Stimulated activated CD8-positive, alpha-beta memory T cell treated with anti-CD3 and anti-CD28 coated beads, Interleukin-4, amount 100 ng/mL, for 48 hours (primary cell): ENCODE data around the gene PLEKHG3.

Experiments used
- DNase-seq: peaks from one replicate; pipeline ENCODE4 v3.0.0-alpha.2; 2020

The PLEKHG3 gene

GRCh38 chr14:64790478-64790877, 86.3 kb downstream of the PLEKHG3 start:
- DNase-seq = no peak

- DNase-seq = no peak
Observed at GRCh38 chr14:64792231-64792630, 88.0 kb downstream of the PLEKHG3 start.

DNA sequence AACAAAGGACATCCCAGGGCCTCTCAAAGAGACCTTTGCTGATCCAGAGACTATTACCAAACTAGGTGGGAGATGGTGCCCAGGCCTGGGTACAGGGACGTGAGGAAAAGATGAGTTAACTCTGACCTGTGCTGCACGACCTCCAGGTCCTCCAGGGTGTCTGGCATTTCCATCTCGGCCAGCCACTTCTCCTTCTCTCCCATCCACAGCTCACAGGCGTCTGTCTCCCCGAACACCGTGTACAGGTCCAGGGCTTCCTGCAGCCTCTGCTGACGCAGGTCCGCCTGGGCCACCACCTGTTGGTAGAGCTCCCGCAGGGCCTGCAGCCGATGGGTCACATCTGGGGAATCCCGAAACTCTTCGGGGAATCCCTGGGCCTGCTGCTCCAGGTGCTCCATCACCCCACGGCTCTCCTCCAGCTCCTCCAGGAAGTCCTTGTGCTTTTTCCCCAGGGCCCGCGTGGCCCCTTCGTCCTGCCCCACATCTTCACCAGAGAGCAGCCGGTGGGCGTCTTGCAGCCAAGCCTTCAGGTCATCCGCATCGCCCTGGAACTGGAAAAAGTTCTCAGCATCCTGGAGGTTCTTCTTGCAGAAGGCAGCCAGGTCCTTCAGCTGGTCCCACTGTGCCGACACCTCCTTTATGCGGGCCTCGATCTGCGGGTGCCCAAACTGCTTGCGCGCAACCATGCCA, 88.8 kb downstream of the PLEKHG3 start:
- DNase-seq = no peak

- no peak for DNase-seq
Observed at GRCh38 chr14:64795211-64795610, 91.0 kb downstream of the PLEKHG3 start.

GRCh38 chr14:64795921-64796320, 91.7 kb downstream of the PLEKHG3 start:
- DNase-seq = no peak

GRCh38 chr14:64796369-64796768, 92.1 kb downstream of the PLEKHG3 start:
- no peak for DNase-seq

GRCh38 chr14:64799555-64799954, 95.3 kb downstream of the PLEKHG3 start:
- no peak for DNase-seq
